SK-N-SH treated with all-trans-retinoic acid at 6 μM for 48 hours (cell line): Measurements from ENCODE around the gene SFT2D3.

Experiments used
- RARB ChIP-seq: fragments of 250-450 bp; sonication (Bioruptor Pico); IDR thresholded peaks from 2 replicates; pipeline ENCODE4 v1.8.0; 2021; ENCODE audit warnings: mild to moderate bottlenecking, moderate library complexity
- TOX ChIP-seq: fragments of 250-450 bp; sonication (Bioruptor Pico); IDR thresholded peaks from 2 replicates; pipeline ENCODE4 v1.8.0; 2021; ENCODE audit warnings: mild to moderate bottlenecking, moderate library complexity, borderline replicate concordance
- ZNF565 ChIP-seq: fragments of 450-650 bp; formaldehyde crosslinking; conservative IDR thresholded peaks from 2 replicates; pipeline ENCODE4 v1.5.0; 2020; ENCODE audit warnings: low read depth, mild to moderate bottlenecking, moderate library complexity
- ZNF8 ChIP-seq: fragments of 450-650 bp; formaldehyde crosslinking; IDR thresholded peaks from 2 replicates; pipeline ENCODE4 v1.5.0; 2020; ENCODE audit warnings: mild to moderate bottlenecking, moderate library complexity

DNA sequence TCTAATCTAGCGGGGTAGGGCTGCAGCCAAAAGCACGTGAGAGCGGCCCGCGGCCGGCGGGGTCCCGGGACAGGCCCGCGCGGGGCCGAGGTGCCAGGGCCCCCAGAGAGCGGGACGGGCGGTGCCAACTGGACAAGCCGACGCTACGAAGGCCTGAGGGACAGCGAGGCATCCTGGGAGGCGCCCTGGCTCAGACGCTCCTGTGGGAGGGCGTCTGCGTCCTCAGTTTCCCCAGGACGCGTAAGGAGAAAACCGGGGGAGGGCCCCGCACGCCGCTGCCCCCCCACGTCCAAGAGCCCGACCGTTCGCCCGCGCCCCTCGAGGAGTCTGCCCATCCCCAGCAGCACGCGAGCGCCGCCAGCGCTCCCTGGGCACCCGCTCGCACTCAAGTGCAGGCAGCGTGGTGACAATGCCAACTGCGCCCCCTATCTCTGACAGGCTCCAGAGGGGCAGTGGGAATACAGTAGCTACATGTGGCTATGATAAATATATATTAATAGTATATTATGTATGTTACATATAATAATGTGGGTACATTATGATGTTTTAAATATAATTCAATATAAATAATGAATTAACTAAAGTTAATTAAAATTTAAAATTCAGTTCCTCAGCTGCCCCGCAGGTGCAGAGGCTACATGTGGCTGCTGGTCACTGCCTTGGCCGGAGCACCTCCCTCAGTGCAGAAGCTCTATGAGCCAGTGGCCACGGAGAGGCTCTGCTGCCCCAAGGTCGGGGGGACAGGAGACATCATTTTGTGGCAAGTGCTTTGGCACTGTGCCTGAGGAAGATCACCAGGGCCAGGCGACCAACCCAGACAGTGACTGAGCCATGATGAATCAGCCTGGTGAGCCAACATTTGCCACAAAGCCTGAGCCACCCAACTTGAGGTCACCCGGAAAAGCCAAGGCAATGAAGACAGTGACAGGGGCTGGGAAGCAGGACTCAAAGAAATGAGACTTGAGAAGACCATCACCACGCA is 5.5 kb upstream of the SFT2D3 start:
- TF ChIP-seq RARB (CRISPR knock-in tag), result no peak
- TF ChIP-seq ZNF565 (CRISPR knock-in tag), result no peak
- TF ChIP-seq ZNF8 (CRISPR knock-in tag), result no peak
- no peak for TF ChIP-seq TOX (CRISPR knock-in tag)
